ENCODE data around the gene ADGRL3. TPM values are rescaled to one million over a fixed set of nuclear protein-coding genes. Genes with fewer than 3 reads are reported as not detected.

The ADGRL3 gene
- total RNA-seq, 1 donor from 2014 or later, result 6.1 TPM

GRCh38 chr4:61408861-61409260 is 208.7 kb downstream of the ADGRL3 start:
- no peak for TF ChIP-seq CTCF (IDR thresholded peaks at IDR 0.05; ENCODE audit: borderline replicate concordance)
- DNase-seq, result no peak
- H3K36me3 ChIP-seq, result no peaks in the 10 kb centered on the region
- H3K4me3 ChIP-seq, result no peak overlapping the region
- no peaks in the 10 kb centered on the region for H3K27me3 ChIP-seq (ENCODE audit: low read depth)
- H3K4me1 ChIP-seq, result no peaks in the 10 kb centered on the region
- no peak overlapping the region for H3K27ac ChIP-seq (replicated peaks)
- no peaks in the 10 kb centered on the region for H3K9me3 ChIP-seq (replicated peaks)
- intact Hi-C loops (cut with micrococcal nuclease), result no loop called here

GRCh38 chr4:61411241-61411640 is 211.1 kb downstream of the ADGRL3 start:
- TF ChIP-seq CTCF (IDR thresholded peaks at IDR 0.05; ENCODE audit: borderline replicate concordance), result no peak
- no peaks in the 10 kb centered on the region for H3K4me1 ChIP-seq
- H3K27me3 ChIP-seq (ENCODE audit: low read depth), result no peaks in the 10 kb centered on the region
- no peaks in the 10 kb centered on the region for H3K9me3 ChIP-seq (replicated peaks)
- no peak overlapping the region for H3K27ac ChIP-seq (replicated peaks)
- H3K4me3 ChIP-seq, result no peak overlapping the region
- no peak for DNase-seq
- intact Hi-C loops (cut with micrococcal nuclease), result no loop called here
- H3K36me3 ChIP-seq, result no peaks in the 10 kb centered on the region

- TF ChIP-seq CTCF (IDR thresholded peaks at IDR 0.05; ENCODE audit: borderline replicate concordance), result no peak
- Histone ChIP-seq H3K9me3 (replicated peaks) (no peaks in the 10 kb centered on the region), H3K4me1 (no peaks in the 10 kb centered on the region), H3K27me3 (ENCODE audit: low read depth) (no peaks in the 10 kb centered on the region), H3K27ac (replicated peaks) (no peak overlapping the region), H3K4me3 (no peak overlapping the region), H3K36me3 (no peaks in the 10 kb centered on the region)
- intact Hi-C loops (cut with micrococcal nuclease), result no loop called here
- DNase-seq, result no peak
Observed at GRCh38 chr4:61425315-61425714, 225.2 kb downstream of the ADGRL3 start.

GRCh38 chr4:61426229-61426628 is 226.1 kb downstream of the ADGRL3 start:
- no peak for DNase-seq
- intact Hi-C loops (cut with micrococcal nuclease), result no loop called here
- Histone ChIP-seq H3K9me3 (replicated peaks) (no peaks in the 10 kb centered on the region), H3K36me3 (no peaks in the 10 kb centered on the region), H3K4me1 (no peaks in the 10 kb centered on the region), H3K4me3 (no peak overlapping the region), H3K27ac (replicated peaks) (no peak overlapping the region), H3K27me3 (ENCODE audit: low read depth) (no peaks in the 10 kb centered on the region)
- no peak for TF ChIP-seq CTCF (IDR thresholded peaks at IDR 0.05; ENCODE audit: borderline replicate concordance)

- Histone ChIP-seq H3K9me3 (replicated peaks) (no peaks in the 10 kb centered on the region), H3K36me3 (no peaks in the 10 kb centered on the region), H3K4me1 (no peaks in the 10 kb centered on the region), H3K4me3 (no peak overlapping the region), H3K27ac (replicated peaks) (no peak overlapping the region), H3K27me3 (ENCODE audit: low read depth) (no peaks in the 10 kb centered on the region)
- intact Hi-C loops (cut with micrococcal nuclease), result no loop called here
- no peak for TF ChIP-seq CTCF (IDR thresholded peaks at IDR 0.05; ENCODE audit: borderline replicate concordance)
- DNase-seq, result no peak
Observed at GRCh38 chr4:61427099-61427817, 227.1 kb downstream of the ADGRL3 start.
